Activated B cell treated with CpG ODN at 0.5 μM for 24 hours (primary cell): Measurements from ENCODE around the gene EDDM13. TPM values are rescaled to one million over a fixed set of nuclear protein-coding genes. Genes with fewer than 3 reads are reported as not detected.
"Not testable (repeated sequence)": the region's sequence is repeated elsewhere in the genome, so short reads cannot be mapped to it uniquely, and the experiment has no call there.

Experiments
- ATAC-seq: fragments of 200-7000 bp; cut with Tn5 transposase; one replicate; pipeline ENCODE4 v1.10.0; 2021; ENCODE audit warnings: low read depth, mild to moderate bottlenecking, moderate library complexity
- CTCF ChIA-PET: fragments of 350-600 bp; sonication (Branson Sonifier 250); formaldehyde crosslinking; loops from one replicate; lab custom pipeline; 2021; ENCODE audit warnings: antibody characterized with exemption; lab: Charles Lee
- POLR2A ChIA-PET: fragments of 350-600 bp; sonication (Branson Sonifier 250); formaldehyde crosslinking; loops from one replicate; lab custom pipeline; 2021; ENCODE audit warnings: antibody characterized with exemption; lab: Charles Lee
- DNase-seq: peaks from one replicate; pipeline ENCODE4 v3.0.0; 2022
- H3K27ac Mint-ChIP-seq: one replicate; pipeline ENCODE4 v1.8.0; 2020; ENCODE audit warnings: mixed read lengths
- H3K27me3 Mint-ChIP-seq: one replicate; pipeline ENCODE4 v1.8.0; 2021; ENCODE audit warnings: mixed read lengths
- H3K36me3 Mint-ChIP-seq: one replicate; pipeline ENCODE4 v1.8.0; 2021; ENCODE audit warnings: low read depth, mixed read lengths
- H3K4me1 Mint-ChIP-seq: one replicate; pipeline ENCODE4 v1.8.0; 2021; ENCODE audit warnings: mixed read lengths
- H3K4me3 Mint-ChIP-seq: one replicate; pipeline ENCODE4 v1.8.0; 2020; ENCODE audit warnings: mild to moderate bottlenecking, mixed read lengths
- H3K9me3 Mint-ChIP-seq: one replicate; pipeline ENCODE4 v1.8.0; 2020; ENCODE audit warnings: mixed read lengths
- intact Hi-C: fragments of 100-400 bp; cut with micrococcal nuclease; formaldehyde crosslinking; loops from one replicate; pipeline ENCODE4 v1.15.1; 2024
- total RNA-seq: library from RNA; stranded (reverse); gene quantifications from 2 replicates; pipeline ENCODE4 v1.2.3, GENCODE V29; 2022
- TF ChIP-seq, protein P1 (sequence below): fragments of 200-600 bp; IDR thresholded peaks from one replicate; pipeline ENCODE4 v1.8.0; 2022; ENCODE audit warnings: antibody characterized with exemption, mild to moderate bottlenecking

The EDDM13 gene
- total RNA-seq, 1 donor from 2014 or later: not detected

DNA sequence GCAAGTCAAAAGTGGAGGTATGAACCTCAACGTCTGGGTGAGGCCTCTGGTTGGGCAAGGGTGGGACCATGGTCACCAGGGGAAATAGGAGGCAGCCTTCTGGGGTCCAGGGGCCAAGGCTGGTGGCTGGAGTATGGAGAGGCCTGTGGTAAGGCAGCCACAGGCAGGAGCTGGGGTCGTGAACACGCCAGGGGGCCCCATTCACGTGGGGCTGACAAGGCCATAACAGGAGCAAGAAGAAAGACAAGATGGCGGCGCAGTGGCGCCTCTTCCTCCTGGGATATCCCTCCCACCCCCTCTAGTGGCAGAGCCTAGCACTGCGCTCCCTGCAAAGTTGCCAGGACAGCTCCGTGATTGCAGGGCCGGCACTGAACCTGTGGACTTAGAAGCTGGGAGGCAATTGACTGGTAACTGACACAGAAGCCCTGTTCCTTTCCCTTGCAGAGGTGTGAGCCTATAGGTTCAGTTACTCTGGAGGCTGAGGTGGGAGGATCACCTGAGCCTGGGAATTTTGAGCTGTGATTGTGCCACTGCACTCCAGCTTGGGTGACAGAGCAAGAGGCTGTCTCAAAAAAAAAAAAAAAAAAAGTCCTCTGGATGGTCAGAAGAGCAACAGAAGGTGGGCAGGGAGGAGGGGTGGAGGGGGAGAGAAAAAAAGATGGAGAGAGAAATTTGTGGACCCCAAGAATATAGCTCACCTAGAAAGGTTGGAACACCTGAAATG lies 19.7 kb upstream of the EDDM13 start:
- no peak overlapping the region for H3K4me3 Mint-ChIP-seq
- H3K36me3 Mint-ChIP-seq: no peaks in the 10 kb centered on the region
- TF ChIP-seq, protein P1, sequence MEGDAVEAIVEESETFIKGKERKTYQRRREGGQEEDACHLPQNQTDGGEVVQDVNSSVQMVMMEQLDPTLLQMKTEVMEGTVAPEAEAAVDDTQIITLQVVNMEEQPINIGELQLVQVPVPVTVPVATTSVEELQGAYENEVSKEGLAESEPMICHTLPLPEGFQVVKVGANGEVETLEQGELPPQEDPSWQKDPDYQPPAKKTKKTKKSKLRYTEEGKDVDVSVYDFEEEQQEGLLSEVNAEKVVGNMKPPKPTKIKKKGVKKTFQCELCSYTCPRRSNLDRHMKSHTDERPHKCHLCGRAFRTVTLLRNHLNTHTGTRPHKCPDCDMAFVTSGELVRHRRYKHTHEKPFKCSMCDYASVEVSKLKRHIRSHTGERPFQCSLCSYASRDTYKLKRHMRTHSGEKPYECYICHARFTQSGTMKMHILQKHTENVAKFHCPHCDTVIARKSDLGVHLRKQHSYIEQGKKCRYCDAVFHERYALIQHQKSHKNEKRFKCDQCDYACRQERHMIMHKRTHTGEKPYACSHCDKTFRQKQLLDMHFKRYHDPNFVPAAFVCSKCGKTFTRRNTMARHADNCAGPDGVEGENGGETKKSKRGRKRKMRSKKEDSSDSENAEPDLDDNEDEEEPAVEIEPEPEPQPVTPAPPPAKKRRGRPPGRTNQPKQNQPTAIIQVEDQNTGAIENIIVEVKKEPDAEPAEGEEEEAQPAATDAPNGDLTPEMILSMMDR: no peak
- no peaks in the 10 kb centered on the region for H3K9me3 Mint-ChIP-seq
- ChIA-PET POLR2A (interaction anchor here (0.6 to 2.3 kb wide), 4 partner anchors 62 to 173 kb away, joined by 4 to 7 read pairs (median 5); partner anchors contain the start of gene ZSCAN5A), CTCF (interaction anchor here (0.5 to 6.0 kb wide), 19 partner anchors 10 to 846 kb away, joined by 3 to 134 read pairs (median 6); no protein-coding TSS in a partner anchor)
- intact Hi-C loops: loop anchor here (1.0 to 5.0 kb wide), 4 partner anchors 80 to 846 kb away; no protein-coding TSS in a partner anchor
- H3K27ac Mint-ChIP-seq: no peak overlapping the region
- H3K4me1 Mint-ChIP-seq: no peaks in the 10 kb centered on the region
- ATAC-seq (peak; percentile 86), DNase-seq (peak; percentile 53)
- no peaks in the 10 kb centered on the region for H3K27me3 Mint-ChIP-seq

DNA sequence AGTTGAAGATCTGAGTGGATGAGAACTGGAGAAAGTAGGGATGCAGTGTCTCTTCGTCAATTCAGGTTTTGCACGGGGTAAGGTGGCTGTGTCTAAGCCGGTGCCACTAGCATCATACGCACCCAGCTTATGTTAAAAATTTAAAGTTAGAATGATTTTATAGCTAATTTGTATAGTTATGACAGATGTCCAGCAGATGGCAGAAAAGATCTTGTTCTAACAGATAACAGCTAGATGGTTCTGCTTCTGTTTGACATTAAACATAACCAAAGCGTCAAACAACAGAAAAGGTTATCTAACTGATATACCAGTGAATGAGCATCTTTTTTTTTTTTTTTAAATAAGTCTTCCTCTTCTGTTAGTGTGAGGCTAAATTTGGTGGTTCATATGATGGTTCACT lies 18.8 kb upstream of the EDDM13 start:
- H3K9me3 Mint-ChIP-seq: no peaks in the 10 kb centered on the region
- H3K4me3 Mint-ChIP-seq: no peak overlapping the region
- no peak for ATAC-seq

DNA sequence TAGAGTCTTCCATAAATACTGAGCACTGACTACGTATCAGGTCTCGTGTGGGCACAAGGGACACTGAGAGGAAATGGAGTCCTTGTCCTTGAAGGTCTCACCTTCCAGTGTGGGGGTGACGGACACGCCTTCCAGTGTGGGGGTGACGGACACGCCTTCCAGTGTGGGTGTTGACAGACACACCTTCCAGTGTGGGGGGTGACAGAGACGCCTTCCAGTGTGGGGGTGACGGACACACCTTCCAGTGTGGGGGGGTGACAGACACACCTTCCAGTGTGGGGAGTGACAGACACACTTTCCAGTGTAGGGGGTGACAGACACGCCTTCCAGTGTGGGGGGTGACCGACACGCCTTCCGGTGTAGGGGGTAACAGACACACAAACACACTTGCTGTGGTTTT lies 14.3 kb upstream of the EDDM13 start:
- no peak for ATAC-seq
- Mint-ChIP-seq H3K4me3 (no peak overlapping the region), H3K27me3 (no peaks in the 10 kb centered on the region), H3K4me1 (no peaks in the 10 kb centered on the region), H3K27ac (no peak overlapping the region), H3K36me3 (no peaks in the 10 kb centered on the region), H3K9me3 (no peaks in the 10 kb centered on the region)
- intact Hi-C loops: no loop called here
- POLR2A ChIA-PET: no interaction called here
- TF ChIP-seq, protein P1: no peak
- CTCF ChIA-PET: no interaction called here
- DNase-seq: no peak

More for the DNA sequence above, 18.8 kb upstream of the EDDM13 start:
- DNase-seq: no peak
- Mint-ChIP-seq H3K36me3 (no peaks in the 10 kb centered on the region), H3K27ac (no peak overlapping the region), H3K4me1 (no peaks in the 10 kb centered on the region), H3K27me3 (no peaks in the 10 kb centered on the region)
- TF ChIP-seq, protein P1: no peak
- POLR2A ChIA-PET: interaction anchor here (1.0 to 2.3 kb wide), 3 partner anchors 61 to 174 kb away, joined by 4 to 7 read pairs (median 6); partner anchors contain the start of gene ZSCAN5A
- CTCF ChIA-PET: interaction anchor here (0.5 to 6.0 kb wide), 18 partner anchors 9 to 845 kb away, joined by 3 to 134 read pairs (median 6); no protein-coding TSS in a partner anchor
- intact Hi-C loops: loop anchor here (1.0 to 5.0 kb wide), 5 partner anchors 80 to 845 kb away; no protein-coding TSS in a partner anchor

DNA sequence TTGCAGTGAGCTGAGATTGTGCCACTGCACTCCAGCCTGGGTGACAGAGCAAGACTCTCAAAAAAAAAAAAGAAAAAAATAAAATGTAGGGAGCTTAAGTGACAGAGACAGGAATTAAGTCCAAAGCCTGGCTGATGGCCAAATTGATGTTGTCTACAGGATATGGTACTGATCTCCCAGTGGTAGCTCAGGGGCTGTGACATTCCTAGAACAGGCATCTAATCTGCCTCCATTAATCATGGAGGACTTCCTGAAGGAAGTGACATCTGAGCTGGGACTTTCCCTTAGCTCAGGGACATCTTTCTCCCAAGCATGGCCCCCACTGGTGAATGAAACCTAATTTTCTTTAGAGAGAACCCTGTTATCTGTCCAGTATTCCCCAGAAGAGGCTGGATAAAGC lies 11.4 kb upstream of the EDDM13 start:
- no peak for DNase-seq
- Mint-ChIP-seq H3K27ac (no peak overlapping the region), H3K27me3 (no peaks in the 10 kb centered on the region), H3K9me3 (no peaks in the 10 kb centered on the region), H3K36me3 (no peaks in the 10 kb centered on the region), H3K4me1 (no peaks in the 10 kb centered on the region), H3K4me3 (no peak overlapping the region)
- ChIA-PET POLR2A (no interaction called here), CTCF (interaction anchor here (1.0 kb wide), 1 partner anchor 72 kb away, joined by 4 read pairs; no protein-coding TSS in a partner anchor)
- no peak for ATAC-seq
- TF ChIP-seq, protein P1: no peak
- intact Hi-C loops: no loop called here

DNA sequence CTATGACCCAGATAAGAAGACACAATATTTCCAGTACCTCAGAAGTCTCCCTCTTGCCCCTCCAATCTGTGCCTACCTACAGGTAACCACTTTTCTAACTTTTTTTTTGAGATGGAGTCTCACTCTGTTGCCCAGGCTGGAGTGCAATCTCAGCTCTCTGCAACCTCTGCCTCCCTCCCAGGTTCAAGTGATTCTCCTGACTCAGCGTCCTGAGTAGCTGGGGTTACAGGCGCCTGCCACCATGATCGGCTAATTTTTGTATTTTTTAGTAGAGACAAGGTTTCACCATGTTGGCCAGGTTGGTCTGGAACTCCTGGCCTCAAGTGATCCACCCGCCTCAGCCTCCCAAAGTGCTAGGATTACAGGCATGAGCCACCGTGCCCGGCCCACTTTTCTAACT lies 10.6 kb upstream of the EDDM13 start:
- H3K4me3 Mint-ChIP-seq, POLR2A ChIA-PET, H3K9me3 Mint-ChIP-seq, H3K4me1 Mint-ChIP-seq, DNase-seq, H3K36me3 Mint-ChIP-seq, H3K27ac Mint-ChIP-seq, ATAC-seq, intact Hi-C loops, H3K27me3 Mint-ChIP-seq: not testable (repeated sequence)
- CTCF ChIA-PET: interaction anchor here (1.0 kb wide), 1 partner anchor 71 kb away, joined by 4 read pairs; no protein-coding TSS in a partner anchor
